H1 (cell line): ENCODE results near the gene PYGB. TPM values are rescaled to one million over a fixed set of nuclear protein-coding genes. Genes with fewer than 3 reads are reported as not detected.

Experiments
- FOSL1 ChIP-seq: IDR thresholded peaks from 2 replicates; pipeline ENCODE4 v1.6.1; 2011; ENCODE audit warnings: mild to moderate bottlenecking, low read depth, low read length, moderate library complexity; ENCODE audit not compliant: insufficient read depth
- JUN ChIP-seq: IDR thresholded peaks from 2 replicates; pipeline ENCODE4 v1.6.1; 2011; ENCODE audit warnings: low read depth, mild to moderate bottlenecking, improper control_type of control experiment, low read length
- polyA plus RNA-seq, 7 experiments: library from polyadenylated mRNA; depleted of rRNA in 3 of 7; stranded (reverse) in 5 of 7; unstranded in 2 of 7; fragments of >200 nt in 5 of 7; fragments of 200-250 nt in 2 of 7; gene quantifications; 1 replicate in 5 of 7; 2 replicates in 1 of 7; 4 replicates in 1 of 7; pipeline versions ENCODE4 v1.2.1 to v1.2.3, GENCODE V29; 2011 to 2013; ENCODE audit warnings: missing spikeins in 2 of 7, mixed read lengths in 2 of 7
- total RNA-seq: library from RNA; stranded (reverse); fragmentation: NEBNext Ultra II Directional; extraction: Animal tissue kit (Norgen Biotek cat#: 25700); gene quantifications from 2 replicates; pipeline ENCODE4 v1.2.1, GENCODE V29; 2021

Gene PYGB
- total and polyA plus RNA-seq, 2 of the 8 experiments (the other 6 are each of a cell fraction or from before 2014, with no cell fraction given), result 26.6 to 56.0 TPM

GRCh38 chr20:25282796-25283195, 34.9 kb downstream of the PYGB start (continued):
- TF ChIP-seq JUN, result no peak
- TF ChIP-seq FOSL1, result no peak
